Measurements from ENCODE around the gene EPB41L4A. TPM values are rescaled to one million over a fixed set of nuclear protein-coding genes. Genes with fewer than 3 reads are reported as not detected.
"Not testable (repeated sequence)": the region's sequence is repeated elsewhere in the genome, so short reads cannot be mapped to it uniquely, and the experiment has no call there.

Gene EPB41L4A
- total RNA-seq, 2 donors from 2014 or later, result 9.7 to 12.2 TPM

DNA sequence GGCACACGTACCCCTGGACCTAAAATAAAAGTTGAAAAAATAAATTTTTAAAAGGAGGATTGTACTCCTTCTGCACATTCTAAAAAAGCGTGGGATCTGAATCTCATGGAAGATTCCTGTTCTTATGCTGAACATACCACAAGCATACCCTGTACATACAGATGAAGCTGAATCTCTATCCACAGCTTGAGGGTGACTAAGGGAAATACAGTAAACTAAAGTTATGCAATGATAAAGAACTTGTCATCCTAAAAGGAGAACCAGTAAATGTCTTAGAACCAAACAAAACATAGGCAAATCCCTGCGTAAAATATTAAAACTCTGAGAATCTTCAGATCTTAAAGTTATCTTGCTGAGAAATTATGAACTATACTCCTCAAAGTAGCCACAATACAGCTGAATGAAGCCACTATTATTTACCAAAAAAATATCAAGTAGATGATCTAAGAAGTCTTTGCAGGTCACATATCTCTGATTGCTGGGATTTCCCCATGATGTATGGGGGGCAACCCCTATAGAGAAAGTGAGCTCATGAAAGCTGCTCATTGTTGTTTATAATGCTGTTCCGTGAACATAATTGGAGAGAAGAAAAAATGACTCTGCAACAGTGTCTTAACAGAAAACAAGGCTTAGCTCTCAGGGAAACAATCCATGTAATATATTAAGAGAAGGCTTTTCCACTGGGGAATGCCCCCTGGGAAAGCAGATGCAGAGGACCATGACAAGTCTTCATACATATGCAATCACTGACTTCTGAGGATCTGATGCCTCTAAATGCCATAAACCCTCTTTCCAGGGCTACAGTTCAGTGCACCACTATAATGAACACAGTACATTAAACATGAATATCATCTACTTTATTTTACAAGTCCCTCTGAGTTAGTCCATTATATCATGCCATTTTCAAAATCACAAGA, 210.1 kb downstream of the EPB41L4A start:
- Histone ChIP-seq H3K4me3 (no peak overlapping the region), H3K9me3 (no peaks in the 10 kb centered on the region), H3K4me1 (ENCODE audit: control insufficient read depth in 1 of 2, low read depth in 2 of 2) (no peaks in the 10 kb centered on the region), H3K27ac (no peak overlapping the region), H3K36me3 (no peaks in the 10 kb centered on the region), H3K27me3 (replicated peaks; ENCODE audit: insufficient read depth) (no peaks in the 10 kb centered on the region)
- TF ChIP-seq, protein P1, sequence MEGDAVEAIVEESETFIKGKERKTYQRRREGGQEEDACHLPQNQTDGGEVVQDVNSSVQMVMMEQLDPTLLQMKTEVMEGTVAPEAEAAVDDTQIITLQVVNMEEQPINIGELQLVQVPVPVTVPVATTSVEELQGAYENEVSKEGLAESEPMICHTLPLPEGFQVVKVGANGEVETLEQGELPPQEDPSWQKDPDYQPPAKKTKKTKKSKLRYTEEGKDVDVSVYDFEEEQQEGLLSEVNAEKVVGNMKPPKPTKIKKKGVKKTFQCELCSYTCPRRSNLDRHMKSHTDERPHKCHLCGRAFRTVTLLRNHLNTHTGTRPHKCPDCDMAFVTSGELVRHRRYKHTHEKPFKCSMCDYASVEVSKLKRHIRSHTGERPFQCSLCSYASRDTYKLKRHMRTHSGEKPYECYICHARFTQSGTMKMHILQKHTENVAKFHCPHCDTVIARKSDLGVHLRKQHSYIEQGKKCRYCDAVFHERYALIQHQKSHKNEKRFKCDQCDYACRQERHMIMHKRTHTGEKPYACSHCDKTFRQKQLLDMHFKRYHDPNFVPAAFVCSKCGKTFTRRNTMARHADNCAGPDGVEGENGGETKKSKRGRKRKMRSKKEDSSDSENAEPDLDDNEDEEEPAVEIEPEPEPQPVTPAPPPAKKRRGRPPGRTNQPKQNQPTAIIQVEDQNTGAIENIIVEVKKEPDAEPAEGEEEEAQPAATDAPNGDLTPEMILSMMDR (IDR thresholded peaks at IDR 0.05), result no peak
- DNase-seq (ENCODE audit: low spot score) (no peak), ATAC-seq (ENCODE audit: insufficient number of reproducible peaks, low FRiP score, low read depth) (no peak)

DNA sequence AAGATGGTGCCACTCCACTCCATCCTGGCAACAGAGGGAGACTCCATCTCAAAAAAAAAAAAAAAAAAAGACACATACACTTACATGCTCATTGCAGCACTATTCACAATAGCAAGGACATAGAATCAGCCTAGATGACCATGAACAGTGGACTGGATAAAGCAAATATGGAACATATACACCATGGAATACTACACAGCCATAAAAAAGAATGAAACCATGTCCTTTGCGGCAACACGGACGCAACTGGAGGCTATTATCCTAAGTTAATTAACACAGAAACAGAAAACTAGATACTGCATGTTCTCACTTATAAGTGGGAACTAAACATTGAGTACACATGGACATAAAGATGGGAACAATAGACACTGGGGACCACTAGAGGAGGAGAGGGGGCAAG, 210.9 kb downstream of the EPB41L4A start:
- not testable (repeated sequence) for H3K4me3 ChIP-seq; H3K9me3 ChIP-seq; H3K27me3 ChIP-seq (replicated peaks; ENCODE audit: insufficient read depth); H3K36me3 ChIP-seq; DNase-seq (ENCODE audit: low spot score); H3K27ac ChIP-seq; ATAC-seq (ENCODE audit: insufficient number of reproducible peaks, low FRiP score, low read depth); H3K4me1 ChIP-seq (ENCODE audit: control insufficient read depth in 1 of 2, low read depth in 2 of 2)

DNA sequence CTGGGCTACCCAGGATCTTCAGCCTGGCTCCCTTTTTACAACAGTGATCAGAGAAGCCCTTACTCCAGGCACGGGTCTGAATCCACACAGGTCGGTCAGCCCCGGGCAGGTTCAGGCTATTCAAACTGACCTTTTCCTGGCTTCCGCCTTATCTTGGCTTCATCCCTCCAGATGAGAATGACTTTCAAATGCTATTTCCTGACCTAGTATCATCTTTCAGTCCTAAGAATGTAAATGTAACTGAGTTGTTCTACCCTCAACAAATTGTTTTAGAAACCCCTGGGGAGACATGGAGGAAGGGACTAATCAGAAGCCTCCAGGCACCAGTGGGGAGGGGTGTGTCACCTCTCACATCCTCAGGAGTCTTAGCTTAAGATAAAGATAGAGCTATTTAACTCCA, 213.2 kb downstream of the EPB41L4A start:
- TF ChIP-seq, protein P1 (IDR thresholded peaks at IDR 0.05), result no peak
- Histone ChIP-seq H3K27me3 (replicated peaks; ENCODE audit: insufficient read depth) (no peaks in the 10 kb centered on the region), H3K4me3 (no peak overlapping the region), H3K36me3 (no peaks in the 10 kb centered on the region), H3K27ac (no peak overlapping the region), H3K9me3 (no peaks in the 10 kb centered on the region), H3K4me1 (ENCODE audit: control insufficient read depth in 1 of 2, low read depth in 2 of 2) (no peaks in the 10 kb centered on the region)
- DNase-seq (ENCODE audit: low spot score) (no peak), ATAC-seq (ENCODE audit: insufficient number of reproducible peaks, low FRiP score, low read depth) (no peak)

DNA sequence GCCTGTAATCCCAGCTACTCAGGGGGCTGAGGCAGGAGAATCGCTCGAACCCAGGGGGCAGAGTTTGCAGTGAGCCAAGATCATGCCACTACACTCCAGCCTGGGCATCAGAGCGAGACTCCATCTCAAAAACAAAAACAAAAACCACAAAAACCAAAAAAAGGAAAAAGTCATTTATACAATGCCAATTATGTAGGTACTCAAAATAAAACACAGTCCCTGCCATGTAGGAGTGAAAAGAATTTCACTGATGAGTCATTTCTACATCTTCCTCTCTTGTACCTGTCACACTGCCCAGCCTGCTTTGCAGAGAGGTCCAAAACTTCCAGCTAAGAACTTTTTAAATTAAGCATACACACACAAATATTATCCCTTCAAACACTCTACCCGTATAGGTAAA, 215.8 kb downstream of the EPB41L4A start:
- ATAC-seq (ENCODE audit: insufficient number of reproducible peaks, low FRiP score, low read depth), result no peak
- Histone ChIP-seq H3K27ac (no peak overlapping the region), H3K4me1 (ENCODE audit: control insufficient read depth in 1 of 2, low read depth in 2 of 2) (no peaks in the 10 kb centered on the region), H3K36me3 (no peaks in the 10 kb centered on the region), H3K27me3 (replicated peaks; ENCODE audit: insufficient read depth) (no peaks in the 10 kb centered on the region), H3K4me3 (no peak overlapping the region), H3K9me3 (no peaks in the 10 kb centered on the region)
- no peak for DNase-seq (ENCODE audit: low spot score)
- TF ChIP-seq, protein P1 (IDR thresholded peaks at IDR 0.05), result no peak

DNA sequence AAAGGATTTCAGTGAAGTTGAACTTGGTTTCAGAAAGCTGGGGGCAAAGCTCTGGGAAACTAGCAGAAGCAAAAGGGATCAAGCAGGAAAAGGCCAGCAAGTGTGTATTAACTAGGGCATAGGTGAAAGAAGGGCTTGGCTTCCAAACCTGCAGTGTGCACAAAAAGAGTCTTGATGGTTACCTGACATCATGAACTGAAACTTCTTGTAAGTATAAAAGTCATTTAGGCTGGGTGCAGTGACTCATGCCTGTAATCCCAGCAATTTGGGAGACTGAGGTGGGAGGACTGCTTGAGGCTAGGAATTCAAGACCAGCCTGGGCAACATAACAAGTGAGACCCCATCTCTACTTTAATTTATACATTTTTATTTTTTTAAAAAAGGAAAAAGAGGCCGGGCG, 216.4 kb downstream of the EPB41L4A start:
- Histone ChIP-seq H3K4me3 (no peak overlapping the region), H3K36me3 (no peaks in the 10 kb centered on the region), H3K27me3 (replicated peaks; ENCODE audit: insufficient read depth) (no peaks in the 10 kb centered on the region), H3K4me1 (ENCODE audit: control insufficient read depth in 1 of 2, low read depth in 2 of 2) (no peaks in the 10 kb centered on the region), H3K9me3 (no peaks in the 10 kb centered on the region), H3K27ac (no peak overlapping the region)
- TF ChIP-seq, protein P1 (IDR thresholded peaks at IDR 0.05), result no peak
- DNase-seq (ENCODE audit: low spot score) (no peak), ATAC-seq (ENCODE audit: insufficient number of reproducible peaks, low FRiP score, low read depth) (no peak)

Measured in thoracic aorta (tissue), 2 donors.